A172 (cell line): Measurements from ENCODE around the gene HACE1. TPM values are rescaled to one million over a fixed set of nuclear protein-coding genes. Genes with fewer than 3 reads are reported as not detected.
"Not testable (repeated sequence)": the region's sequence is repeated elsewhere in the genome, so short reads cannot be mapped to it uniquely, and the experiment has no call there.

Experiments
- DNase-seq: peaks from one replicate; pipeline ENCODE4 v3.0.0-alpha.2; 2015; ENCODE audit warnings: low spot score
- total RNA-seq: library from RNA; depleted of rRNA; stranded (reverse); fragments of >200 nt; shearing (Covaris generic); gene quantifications from 2 replicates; pipeline ENCODE4 v1.2.3, GENCODE V29; 2014

Gene HACE1
- total RNA-seq, 1 experiment from 2014 or later = 9.9 TPM

GRCh38 chr6:104737567-104737966, 122.2 kb downstream of the HACE1 start:
- DNase-seq = not testable (repeated sequence)

DNA sequence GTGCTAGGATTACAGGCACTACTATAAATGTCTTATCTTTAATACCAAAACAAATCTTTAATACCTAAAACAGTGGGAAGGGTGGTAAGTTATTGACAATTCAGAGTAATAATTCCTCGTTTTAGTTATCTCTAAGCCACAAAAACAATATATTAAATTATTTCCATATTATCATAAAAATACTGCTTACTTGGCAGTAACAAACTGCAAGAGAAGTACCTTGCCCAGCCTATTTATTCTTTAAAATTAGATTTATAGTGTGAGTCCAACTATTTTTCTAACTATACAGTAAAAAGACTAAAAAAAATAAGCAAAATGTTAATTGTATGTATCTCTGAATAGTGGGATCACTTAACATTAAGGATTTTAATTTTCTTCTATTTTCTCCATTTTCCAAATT, 123.2 kb downstream of the HACE1 start:
- no peak for DNase-seq

DNA sequence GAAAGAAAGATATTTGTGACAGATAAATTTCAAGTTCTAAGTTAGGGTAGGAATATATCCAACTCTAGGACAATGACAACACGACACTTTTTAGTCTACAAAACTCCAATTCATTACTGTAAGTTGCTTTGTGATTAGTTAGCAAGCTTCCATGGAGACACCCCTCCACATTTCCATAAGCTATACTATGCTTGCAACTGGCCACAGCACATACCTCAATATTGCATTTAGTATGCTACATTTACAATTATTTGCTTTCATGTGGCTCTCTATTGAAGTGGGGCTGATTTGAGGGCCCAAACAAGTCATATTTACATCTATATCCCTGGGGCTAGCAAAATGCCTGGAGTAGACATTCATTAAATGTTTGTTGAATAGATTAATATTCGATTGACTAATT, 129.3 kb downstream of the HACE1 start:
- DNase-seq = no peak

DNA sequence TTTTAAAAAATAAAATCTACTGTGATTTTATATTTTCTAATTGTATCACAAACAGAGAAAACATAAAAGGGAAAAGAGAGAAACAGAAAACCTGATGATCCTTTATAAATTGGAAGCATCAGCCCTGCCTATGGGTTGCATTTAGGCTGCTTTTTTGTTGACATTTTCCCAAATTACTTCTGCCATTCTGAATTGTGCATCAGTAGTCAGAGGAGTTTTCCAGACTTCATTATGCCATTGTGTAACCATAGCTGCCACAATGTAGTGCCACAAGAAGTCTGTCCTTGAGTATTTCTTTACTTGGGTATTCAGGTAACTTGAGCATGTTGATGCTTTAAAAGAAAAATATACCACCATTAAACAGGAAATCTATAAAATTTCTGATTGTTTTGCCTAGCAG, 130.3 kb downstream of the HACE1 start:
- DNase-seq = no peak

DNA sequence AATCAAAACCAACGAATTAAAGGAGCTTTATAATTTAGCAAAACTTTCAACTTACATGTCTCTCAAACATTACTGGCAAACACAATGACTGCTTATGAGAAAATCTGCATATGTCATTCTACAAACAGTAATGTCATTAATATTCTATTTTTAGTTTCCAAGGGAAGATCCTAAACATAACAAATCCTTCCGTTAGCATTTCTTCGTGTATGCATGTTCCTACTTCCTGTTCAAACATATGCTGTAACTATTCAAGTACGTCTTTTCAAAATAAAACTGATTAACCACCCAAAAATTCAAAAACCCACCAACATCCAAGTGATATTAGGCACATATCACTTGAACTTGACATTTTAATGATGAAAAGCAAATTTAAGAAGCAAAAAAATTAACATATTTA, 131.3 kb downstream of the HACE1 start:
- no peak for DNase-seq

GRCh38 chr6:104718672-104719071, 141.0 kb downstream of the HACE1 start:
- no peak for DNase-seq

DNA sequence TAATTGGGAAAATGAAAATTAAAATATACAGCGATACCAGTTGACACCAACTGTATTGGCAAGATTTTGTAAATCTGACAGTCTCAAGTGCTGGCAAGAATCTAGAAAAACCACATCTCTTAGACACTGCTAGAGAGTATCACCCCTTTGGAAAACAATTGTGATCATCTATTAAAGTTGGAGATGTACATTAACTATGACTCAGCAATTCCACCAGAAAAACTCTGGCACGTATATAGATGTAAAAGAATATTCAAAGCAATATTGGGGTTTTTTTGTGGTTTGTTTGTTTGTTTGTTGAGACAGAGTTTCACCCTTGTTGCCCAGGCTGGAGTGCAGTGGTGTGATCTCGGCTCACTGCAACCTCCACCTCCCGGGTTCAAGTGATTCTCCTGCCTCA, 142.9 kb downstream of the HACE1 start:
- no peak for DNase-seq

GRCh38 chr6:104714796-104715195, 144.9 kb downstream of the HACE1 start:
- no peak for DNase-seq

DNA sequence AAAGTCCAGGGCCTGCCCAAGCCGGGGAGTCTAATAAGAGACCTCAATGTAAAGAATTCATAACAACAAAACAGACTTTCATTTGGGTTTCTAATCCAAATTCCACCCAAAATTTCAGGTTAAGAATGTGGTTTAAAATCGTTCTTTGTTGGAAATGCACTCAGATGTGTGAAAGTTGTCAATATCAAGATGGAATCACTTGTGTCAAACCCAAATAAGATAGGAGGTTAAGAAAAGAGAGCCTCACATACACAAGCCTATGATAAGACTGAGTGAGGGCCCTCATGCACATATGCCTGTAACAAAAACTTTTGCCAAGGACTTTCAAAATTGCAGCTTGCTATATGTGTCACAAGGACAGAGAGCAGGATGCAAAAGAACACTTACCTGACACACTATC, 145.7 kb downstream of the HACE1 start:
- no peak for DNase-seq

- DNase-seq = no peak
Observed at GRCh38 chr6:104711371-104711770, 148.3 kb downstream of the HACE1 start.

DNA sequence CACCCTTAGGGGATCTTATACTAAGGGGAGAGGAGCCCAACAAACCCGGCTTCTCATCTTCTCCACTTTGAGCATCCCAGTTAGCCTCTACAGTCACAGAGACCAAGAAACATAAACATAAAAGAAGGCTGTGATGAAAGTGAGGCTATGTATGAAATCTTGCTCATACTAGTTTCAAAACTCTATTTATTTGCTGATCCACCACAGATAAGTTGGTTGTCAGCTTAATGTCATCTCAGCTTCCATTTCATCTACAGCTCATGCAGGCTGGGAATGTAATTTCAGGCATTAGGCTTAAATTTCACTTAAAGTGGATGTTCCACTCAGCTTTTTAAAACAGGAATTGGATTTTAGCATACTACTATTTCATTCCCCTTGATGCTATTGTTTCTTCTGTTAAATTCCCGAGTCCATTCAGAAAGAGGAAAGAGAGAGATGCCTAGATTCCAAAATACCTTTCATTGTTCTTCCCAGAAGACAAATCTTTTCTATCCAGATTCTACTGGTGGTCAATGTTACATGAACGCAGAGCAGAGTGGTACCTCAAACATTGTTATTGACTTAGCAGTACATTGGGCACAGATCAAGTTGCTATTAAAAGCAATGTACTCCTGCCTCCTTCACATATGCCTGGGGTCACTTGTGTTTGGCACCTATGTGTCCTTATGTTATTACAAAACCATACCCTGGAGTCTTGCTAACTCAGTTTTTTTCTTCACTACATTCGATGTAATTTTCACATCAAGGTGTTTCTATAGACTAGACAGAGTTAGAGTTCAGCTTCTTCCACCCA, 149.0 kb downstream of the HACE1 start:
- DNase-seq = no peak

- DNase-seq = no peak
Observed at GRCh38 chr6:104705916-104706442, 153.7 kb downstream of the HACE1 start.

- DNase-seq = peak; percentile 81
Observed at GRCh38 chr6:104705095-104705707, 154.5 kb downstream of the HACE1 start.

DNA sequence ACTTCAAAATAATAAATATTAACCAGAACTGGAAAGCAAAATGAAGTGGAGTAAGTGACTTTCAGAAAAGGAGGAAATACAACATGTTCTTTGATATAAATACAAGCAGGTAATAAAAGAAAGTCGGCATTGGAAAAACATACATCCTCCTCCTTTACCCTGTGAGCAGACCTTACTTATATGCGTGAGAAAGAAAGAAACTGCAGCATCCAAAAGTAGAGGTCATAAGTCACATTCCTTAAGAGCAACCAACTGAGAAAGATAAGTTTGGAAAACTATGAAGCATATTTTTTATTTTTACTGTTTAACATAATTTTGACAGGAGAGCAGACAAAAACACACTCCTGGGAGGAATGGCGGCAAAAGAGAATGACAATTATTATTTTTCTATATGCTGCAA, 155.5 kb downstream of the HACE1 start:
- DNase-seq = no peak

DNA sequence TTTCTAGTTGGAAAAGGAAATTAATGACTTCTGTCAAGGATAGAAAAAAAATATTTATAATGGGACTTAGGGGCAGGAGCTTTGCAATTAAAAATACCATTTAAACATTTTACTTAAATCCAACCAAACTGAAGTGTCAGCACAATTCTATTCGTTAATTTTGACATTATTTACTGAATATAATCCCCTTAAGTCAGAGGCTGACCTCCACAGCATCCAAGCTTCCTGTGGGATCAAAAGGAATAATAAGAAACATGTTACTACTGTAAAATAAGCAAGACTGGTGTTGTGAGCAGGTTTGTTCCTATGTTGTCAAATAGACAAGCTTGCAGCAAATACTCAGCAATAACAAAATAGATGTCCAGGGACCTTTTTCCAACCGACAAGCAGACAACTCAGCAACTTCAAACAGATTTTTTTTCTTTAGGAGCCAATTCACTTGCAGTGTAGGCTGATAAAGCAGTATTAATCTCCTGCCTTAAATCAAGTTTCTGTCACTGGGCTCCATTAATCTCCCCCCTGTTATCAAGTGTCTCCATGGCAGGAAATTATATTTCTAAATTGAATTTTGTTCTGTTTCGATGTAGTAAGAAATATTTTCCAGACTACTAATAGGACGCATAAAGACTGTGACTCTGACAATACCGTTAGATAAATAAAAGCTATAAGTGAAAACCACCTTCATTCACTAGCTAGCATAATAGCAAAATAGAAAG, 157.4 kb downstream of the HACE1 start:
- DNase-seq = no peak

GRCh38 chr6:104700371-104701185, 159.1 kb downstream of the HACE1 start:
- no peak for DNase-seq

GRCh38 chr6:104699593-104700329, 160.0 kb downstream of the HACE1 start:
- no peak for DNase-seq

- DNase-seq = no peak
Observed at GRCh38 chr6:104698979-104699378, 160.7 kb downstream of the HACE1 start.

- DNase-seq = no peak
Observed at GRCh38 chr6:104692008-104692407, 167.7 kb downstream of the HACE1 start.

DNA sequence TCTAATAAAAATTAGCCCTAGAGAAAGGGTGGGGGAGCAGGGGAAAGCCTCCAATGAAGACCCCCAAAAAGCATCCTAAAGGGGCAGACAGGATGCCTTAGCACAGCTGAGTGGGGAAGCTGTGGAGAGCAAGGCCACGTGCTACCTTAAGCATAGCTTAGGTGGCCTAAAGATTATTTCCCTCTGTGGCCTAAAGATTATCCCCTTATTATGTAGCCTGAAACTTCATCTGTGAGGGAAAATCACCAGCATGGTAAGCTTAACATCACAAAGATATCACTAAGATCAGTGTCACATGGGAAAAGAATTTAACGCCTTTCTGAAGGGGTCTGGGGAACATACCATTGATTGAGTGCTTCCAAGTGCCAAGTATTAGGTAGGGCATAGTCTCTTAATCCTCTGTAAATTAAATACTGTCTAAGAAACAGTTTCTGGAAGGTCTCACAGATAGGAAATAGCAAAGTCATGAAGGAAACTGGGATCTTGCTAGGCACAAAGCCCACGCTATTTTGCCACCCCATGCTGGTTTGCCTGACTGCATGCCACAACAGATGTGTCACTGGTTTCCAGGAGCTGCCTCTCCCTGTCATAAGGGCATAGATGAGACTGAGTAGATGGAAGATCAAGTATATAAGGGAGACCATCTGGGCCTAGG, 170.0 kb downstream of the HACE1 start:
- no peak for DNase-seq
